ENCODE results near the gene GABRR3.

DNA sequence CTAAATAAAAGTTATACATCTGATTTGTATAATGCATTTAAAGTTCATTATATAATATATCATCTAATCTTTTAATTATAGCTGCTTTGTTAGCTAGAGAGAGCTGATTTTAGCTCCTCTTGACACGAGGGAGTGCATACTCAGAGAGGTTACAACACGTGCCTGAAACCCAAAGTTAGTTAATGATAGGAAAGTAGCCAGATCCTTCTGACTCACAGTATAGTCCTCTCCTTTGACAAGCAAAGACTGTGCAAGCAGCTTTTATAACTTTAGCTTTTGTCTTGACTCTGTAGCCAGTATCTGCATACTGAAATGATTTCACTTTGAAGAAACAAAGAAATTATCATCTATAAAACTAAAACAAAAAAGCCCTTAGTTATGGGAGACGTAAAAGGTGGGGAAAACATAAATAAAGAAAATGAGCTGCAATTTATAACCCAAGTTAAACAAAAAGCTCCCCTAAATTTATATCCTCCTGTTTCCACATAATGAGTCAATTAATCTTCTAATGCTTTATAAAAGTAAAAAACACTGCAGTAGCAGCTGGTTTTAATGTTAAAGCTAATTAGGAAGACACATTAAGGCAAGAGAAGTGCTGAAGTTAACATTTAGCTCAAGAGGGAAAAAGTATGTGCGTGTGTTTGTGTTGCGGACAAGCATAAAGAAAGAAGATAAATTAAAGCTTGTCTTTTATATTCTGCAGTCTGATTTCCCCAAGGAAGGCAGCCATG, 13.1 kb downstream of the GABRR3 start:
- no peak for TF ChIP-seq ZNF274 (IDR thresholded peaks at IDR 0.05; ENCODE audit: low read depth, low read length)
- no peak for TF ChIP-seq YY1 (IDR thresholded peaks at IDR 0.05; ENCODE audit: insufficient read depth, insufficient read length)
- no peak for TF ChIP-seq SUZ12 (IDR thresholded peaks at IDR 0.05; ENCODE audit: extremely low read depth, insufficient read depth, insufficient read length)
